Sigmoid colon (tissue), 7 donors: ENCODE data around the gene SNUPN. TPM values are rescaled to one million over a fixed set of nuclear protein-coding genes. Genes with fewer than 3 reads are reported as not detected.

Experiments used
- DNase-seq: peaks from one replicate; pipeline ENCODE4 v3.0.0-alpha.2; 2019
- H3K27ac ChIP-seq, 4 donors: fragments of 200-600 bp; sonication (generic); one replicate each; pipeline ENCODE4 v1.5.1; 2016 to 2019; ENCODE audit warnings: mild to moderate bottlenecking in 1 of 4
- H3K27me3 ChIP-seq, 3 donors: fragments of 200-600 bp; sonication (generic); one replicate each; pipeline ENCODE4 v1.5.1; 2019; ENCODE audit warnings: mild to moderate bottlenecking in 1 of 3
- H3K36me3 ChIP-seq, 4 donors: fragments of 200-600 bp; sonication (generic); one replicate each; pipeline ENCODE4 v1.5.1; 2016 to 2019
- H3K4me1 ChIP-seq, 4 donors: fragments of 200-600 bp; sonication (generic); one replicate each; pipeline ENCODE4 v1.5.1; 2017 to 2019
- H3K4me3 ChIP-seq, 4 donors: fragments of 200-600 bp; sonication (generic); one replicate each; pipeline ENCODE4 v1.5.1; 2017 to 2019; ENCODE audit warnings: mild to moderate bottlenecking in 2 of 4, moderate library complexity in 1 of 4
- H3K9me3 ChIP-seq, 4 donors: fragments of 200-600 bp in 3 of 4; sonication (generic) in 3 of 4; one replicate each; pipeline versions ENCODE4 v1.5.1 to v1.6.1; 2013 to 2019
- CTCF ChIP-seq, 4 experiments: fragments of 450-650 bp in 3 of 4; fragments of 200-600 bp in 1 of 4; IDR thresholded peaks; one replicate each; pipeline ENCODE4 v1.5.1; 2016 to 2019; ENCODE audit warnings: antibody characterized with exemption in 4 of 4, mild to moderate bottlenecking in 3 of 4, moderate library complexity in 2 of 4
- EP300 ChIP-seq, 4 donors: sonication (generic); formaldehyde crosslinking; IDR thresholded peaks; one replicate each; pipeline ENCODE4 v1.6.1; 2017; ENCODE audit warnings: antibody characterized with exemption in 4 of 4
- POLR2A ChIP-seq, 2 donors: fragments of 450-650 bp; IDR thresholded peaks; one replicate each; pipeline ENCODE4 v1.6.1; 2016; ENCODE audit warnings: antibody characterized with exemption in 2 of 2, mild to moderate bottlenecking in 2 of 2, moderate library complexity in 2 of 2
- POLR2AphosphoS5 ChIP-seq, 4 donors: sonication (generic); formaldehyde crosslinking; IDR thresholded peaks; one replicate each; pipeline ENCODE4 v1.6.1; 2017; ENCODE audit warnings: antibody characterized with exemption in 4 of 4
- WGBS, 2 donors: extraction: QIAGEN DNeasy Blood & Tissue Kit; methylation state at CpG; one replicate each; pipeline ENCODE4 v1.1.7; 2013; 5-methylcytosine and 5-hydroxymethylcytosine counted together
- intact Hi-C: fragments of 100-400 bp; cut with DNase I; formaldehyde crosslinking; loops from one replicate; pipeline ENCODE4 v1.15.1; 2023
- polyA plus RNA-seq, 3 donors: library from polyadenylated mRNA; stranded (reverse); fragments of 200-250 nt; gene quantifications; one replicate each; pipeline ENCODE4 v1.2.3, GENCODE V29; 2013
- total RNA-seq, 4 donors: library from RNA; depleted of rRNA; stranded (reverse); fragments of >200 nt; gene quantifications; one replicate each; pipeline ENCODE4 v1.1.0, GENCODE V29; 2016
- donor health status: healthy with polysubstance abuse.
- donor health status: Bipolar disorder and iron deficiency.
- donor health status: healthy.

Gene SNUPN
- total and polyA plus RNA-seq, 7 donors: 15.3 to 28.6 (median 21.6) TPM

- Histone ChIP-seq H3K27me3 (no peaks in the 10 kb centered on the region), H3K4me1 (peaks cover 0 to 45% (median 36%) of the 10 kb centered on the region in 4 donors), H3K4me3 (no peak overlapping the region), H3K36me3 (no peaks in the 10 kb centered on the region), H3K27ac (no peak overlapping the region), H3K9me3 (no peaks in the 10 kb centered on the region)
- DNase-seq: no peak
- 76 to 82% methylated on average over 5 of the region's 5 CpGs for WGBS, 2 donors
- TF ChIP-seq EP300 (IDR thresholded peaks at IDR 0.05) (no peak), POLR2A (IDR thresholded peaks at IDR 0.05) (no peak), CTCF (IDR thresholded peaks at IDR 0.05) (no peak), POLR2AphosphoS5 (IDR thresholded peaks at IDR 0.05) (no peak)
- intact Hi-C loops: loop anchor here (5.0 kb wide), 1 partner anchor 189 kb away; the partner anchor contains the start of gene SIN3A
Observed at GRCh38 chr15:75641603-75642002, 16.1 kb upstream of the SNUPN start.

- Histone ChIP-seq H3K4me1 (peaks cover 0 to 45% (median 32%) of the 10 kb centered on the region in 4 donors), H3K27ac (peak overlapping the region in 2 of 4 donors; percentile 92 to 93), H3K27me3 (no peaks in the 10 kb centered on the region), H3K9me3 (no peaks in the 10 kb centered on the region), H3K36me3 (no peaks in the 10 kb centered on the region), H3K4me3 (no peak overlapping the region)
- intact Hi-C loops: loop anchor here (5.0 kb wide), 1 partner anchor 189 kb away; the partner anchor contains the start of gene SIN3A
- no peak for DNase-seq
- WGBS, 2 donors: 68 to 78% methylated on average over 4 of the region's 4 CpGs
- TF ChIP-seq POLR2A (IDR thresholded peaks at IDR 0.05) (no peak), EP300 (IDR thresholded peaks at IDR 0.05) (no peak), CTCF (IDR thresholded peaks at IDR 0.05) (no peak), POLR2AphosphoS5 (IDR thresholded peaks at IDR 0.05) (no peak)
Observed at GRCh38 chr15:75641179-75641503, 15.6 kb upstream of the SNUPN start.

DNA sequence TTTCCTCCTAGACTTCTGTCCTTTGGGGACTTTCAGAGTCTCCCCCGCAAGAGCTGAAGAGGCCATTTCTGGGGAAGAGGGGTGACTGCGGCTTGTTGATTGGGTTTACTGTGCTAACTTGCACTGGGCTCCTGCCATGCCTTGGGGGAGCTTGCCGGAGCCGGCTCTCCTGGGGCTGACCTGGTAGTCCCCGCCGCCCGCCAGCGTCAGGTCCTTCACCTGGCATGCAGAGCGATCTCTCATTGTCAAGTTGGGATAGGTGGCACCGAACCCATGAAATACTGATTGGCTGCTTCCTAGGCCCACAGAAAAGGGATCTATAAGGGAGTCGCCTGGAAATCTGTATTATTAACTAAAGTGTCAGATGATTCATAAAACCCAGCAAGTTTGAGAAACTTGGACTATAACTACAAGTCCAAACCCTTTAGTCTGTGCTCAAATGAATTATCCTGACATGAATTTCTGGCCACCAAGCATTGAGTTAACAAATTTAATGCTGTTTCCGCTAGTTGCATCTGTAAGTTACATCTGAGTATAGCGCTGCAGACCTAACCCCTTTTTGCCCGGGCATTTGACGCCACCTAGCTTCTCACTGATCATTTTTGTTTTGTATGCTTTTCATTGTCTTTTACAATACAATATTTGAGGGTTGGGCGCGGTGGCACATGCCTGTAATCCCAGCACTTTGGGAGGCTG lies 15.1 kb upstream of the SNUPN start:
- 2 to 3% methylated on average over 17 of the region's 17 CpGs for WGBS, 2 donors
- peak overlapping the region; percentile 88 to 93 (median 92) for H3K27ac ChIP-seq

GRCh38 chr15:75639709-75640482 lies 14.4 kb upstream of the SNUPN start, which contains the start of gene IMP3:
IMP3 (minus strand) TSS chr15:75640224; CDS start chr15:75640168, 56 bp downstream.
- Histone ChIP-seq H3K4me1 (peaks cover 0 to 41% (median 29%) of the 10 kb centered on the region in 4 donors), H3K4me3 (peak within 1 kb of the TSS; percentile 76 to 84 (median 81)), H3K27ac (peak within 1 kb of the TSS; percentile 88 to 93 (median 92)), H3K9me3 (no peaks in the 10 kb centered on the region), H3K27me3 (no peaks in the 10 kb centered on the region), H3K36me3 (no peaks in the 10 kb centered on the region)
- peak; percentile 98 for DNase-seq
- intact Hi-C loops: loop anchor here (5.0 kb wide), 4 partner anchors 42 to 188 kb away; partner anchors contain the start of gene SIN3A
- WGBS, 2 donors: 0 to 1% methylated on average over 83 of the region's 83 CpGs
- peak; percentile 93 to 97 for TF ChIP-seq POLR2A (IDR thresholded peaks at IDR 0.05)
- peak; percentile 98 to 99 (median 98) for TF ChIP-seq POLR2AphosphoS5 (IDR thresholded peaks at IDR 0.05)
- peak in 1 of 4 donors; percentile 27 for TF ChIP-seq EP300 (IDR thresholded peaks at IDR 0.05)
- no peak for TF ChIP-seq CTCF (IDR thresholded peaks at IDR 0.05)

More for the DNA sequence above, 15.1 kb upstream of the SNUPN start:
- Histone ChIP-seq H3K4me3 (peak overlapping the region; percentile 76 to 84 (median 81)), H3K27me3 (no peaks in the 10 kb centered on the region), H3K36me3 (no peaks in the 10 kb centered on the region), H3K9me3 (no peaks in the 10 kb centered on the region), H3K4me1 (peaks cover 0 to 41% (median 29%) of the 10 kb centered on the region in 4 donors)
- no peak for DNase-seq
- intact Hi-C loops: loop anchor here (5.0 kb wide), 1 partner anchor 188 kb away; the partner anchor contains the start of gene SIN3A
- TF ChIP-seq POLR2A (IDR thresholded peaks at IDR 0.05) (peak in 1 of 2 donors; percentile 63), EP300 (IDR thresholded peaks at IDR 0.05) (no peak), CTCF (IDR thresholded peaks at IDR 0.05) (no peak), POLR2AphosphoS5 (IDR thresholded peaks at IDR 0.05) (no peak)
